Globus pallidus (tissue), 1 donor: ENCODE measurements around the gene ASH1L.
"Not testable (repeated sequence)": the region's sequence is repeated elsewhere in the genome, so short reads cannot be mapped to it uniquely, and the experiment has no call there.

Experiments
- DNase-seq: peaks from one replicate; pipeline ENCODE4 v3.0.0-alpha.2; 2015; ENCODE audit warnings: low spot score

The ASH1L gene

GRCh38 chr1:155304558-155305063 is 258.0 kb downstream of the ASH1L start:
- no peak for DNase-seq

GRCh38 chr1:155301342-155301841 is 261.2 kb downstream of the ASH1L start, which contains the start of gene PKLR:
Gene PKLR (minus strand): TSS chr1:155301438. CDS start chr1:155301395, 43 bp downstream.
- DNase-seq = no peak

- no peak for DNase-seq
These were observed 261.9 kb downstream of the ASH1L start for GRCh38 chr1:155300553-155301329.

- DNase-seq = no peak
These were observed 262.6 kb downstream of the ASH1L start for GRCh38 chr1:155300024-155300423.

- no peak for DNase-seq
These were observed 265.2 kb downstream of the ASH1L start for GRCh38 chr1:155297384-155297783.

GRCh38 chr1:155296661-155297060 is 265.9 kb downstream of the ASH1L start:
- DNase-seq = no peak

- DNase-seq = no peak
These were observed 266.7 kb downstream of the ASH1L start for GRCh38 chr1:155295942-155296267.

- DNase-seq = no peak
These were observed 267.2 kb downstream of the ASH1L start for GRCh38 chr1:155295183-155295941.

- DNase-seq = no peak
These were observed 268.0 kb downstream of the ASH1L start for GRCh38 chr1:155294520-155295182.

GRCh38 chr1:155293086-155293749 is 269.4 kb downstream of the ASH1L start:
- DNase-seq = no peak

- DNase-seq = not testable (repeated sequence)
These were observed 271.6 kb downstream of the ASH1L start for GRCh38 chr1:155291006-155291405.

- DNase-seq = no peak
These were observed 274.5 kb downstream of the ASH1L start for GRCh38 chr1:155287987-155288543.

- no peak for DNase-seq
These were observed 276.1 kb downstream of the ASH1L start for GRCh38 chr1:155286544-155286943.

GRCh38 chr1:155285631-155286044 is 277.0 kb downstream of the ASH1L start:
- DNase-seq = no peak
